Ovary (tissue), 9 donors: ENCODE results near the gene KMO. TPM values are rescaled to one million over a fixed set of nuclear protein-coding genes. Genes with fewer than 3 reads are reported as not detected.

Experiments used
- DNase-seq, 5 donors: peaks; one replicate each; pipeline ENCODE4 v3.0.0-alpha.2; 2019 to 2020
- H3K27ac ChIP-seq, 2 donors: fragments of 200-600 bp; one replicate each; pipeline versions ENCODE4 v1.5.1 to v1.8.0; 2019 to 2022
- H3K27me3 ChIP-seq: fragments of 200-600 bp; one replicate; pipeline ENCODE4 v1.8.0; 2022
- H3K36me3 ChIP-seq: fragments of 200-600 bp; sonication (generic); one replicate; pipeline ENCODE4 v1.5.1; 2019
- H3K4me1 ChIP-seq: one replicate; pipeline ENCODE4 v1.8.1; 2013; ENCODE audit warnings: mild to moderate bottlenecking, moderate library complexity; ENCODE audit not compliant: insufficient read depth
- H3K4me3 ChIP-seq: fragments of 200-600 bp; sonication (generic); one replicate; pipeline ENCODE4 v1.5.1; 2017
- H3K9me3 ChIP-seq, 2 donors: fragments of 200-600 bp in 1 of 2; sonication (generic) in 1 of 2; one replicate each; pipeline versions ENCODE4 v1.5.1 to v1.8.1; 2013 to 2019; ENCODE audit warnings: mild to moderate bottlenecking in 1 of 2, moderate library complexity in 1 of 2
- CTCF ChIP-seq, 3 donors: fragments of 450-650 bp in 2 of 3; fragments of 200-600 bp in 1 of 3; IDR thresholded peaks; one replicate each; pipeline versions ENCODE4 v1.5.1 to v1.8.0; 2016 to 2022; ENCODE audit warnings: antibody characterized with exemption in 3 of 3, mild to moderate bottlenecking in 1 of 3
- EP300 ChIP-seq: sonication (generic); formaldehyde crosslinking; IDR thresholded peaks from one replicate; pipeline ENCODE4 v1.6.1; 2017; ENCODE audit warnings: antibody characterized with exemption
- POLR2A ChIP-seq: fragments of 450-650 bp; IDR thresholded peaks from one replicate; pipeline ENCODE4 v1.6.1; 2017; ENCODE audit warnings: antibody characterized with exemption, mild to moderate bottlenecking, moderate library complexity
- WGBS, 3 donors: extraction: QIAGEN DNeasy Blood & Tissue Kit in 1 of 3; methylation state at CpG; one replicate each; pipeline versions ENCODE4 v1.1.5 to v1.1.7; 2013 to 2017; 5-methylcytosine and 5-hydroxymethylcytosine counted together
- intact Hi-C, 4 donors: fragments of 100-400 bp; cut with DNase I; formaldehyde crosslinking; loops; one replicate each; pipeline versions ENCODE4 v1.11.0 to v1.15.1; 2022 to 2023
- polyA plus RNA-seq, 2 donors: library from polyadenylated mRNA; stranded (reverse); fragments of 200-250 nt in 1 of 2; fragments of 350-450 nt in 1 of 2; fragmentation: Illumina TruSeq in 1 of 2; extraction: RNeasy Lipid Tissue Mini Kit (QIAGEN cat#74804) in 1 of 2; gene quantifications; one replicate each; pipeline ENCODE4 v1.2.3, GENCODE V29; 2013 to 2014
- total RNA-seq, 7 donors: library from RNA; depleted of rRNA in 2 of 7; stranded (reverse); fragments of >200 nt in 2 of 7; fragmentation: NEBNext Ultra II Directional in 3 of 7; extraction: Animal tissue kit (Norgen Biotek cat#: 25700) in 3 of 7; gene quantifications; one replicate each; pipeline versions ENCODE4 v1.1.0 to v1.2.4, GENCODE V29; 2016 to 2023
- donor health status: DM: no; HTN: no; CAD: no; lungs with moderate emphysema.
- donor health status: DM: no; HTN: no; CAD: no.
- donor health status: Bipolar disorder and iron deficiency.
- donor health status: DM: yes; HTN: yes; CAD: no.
- donor health status: DM: no; HTN: no; CAD: no.
- donor health status: DM: yes; HTN: yes; CAD: no.

The KMO gene
- total and polyA plus RNA-seq, 9 donors, result 0.12 to 2.0 (median 0.43) TPM; not detected in 1

- WGBS, 3 donors, result 81 to 83% (median 82%) methylated on average over 5 of the region's 5 CpGs
- no peak overlapping the region for H3K27ac ChIP-seq
- TF ChIP-seq CTCF (IDR thresholded peaks at IDR 0.05) (no peak), POLR2A (no peak), EP300 (no peak)
- no peaks in the 10 kb centered on the region for H3K4me1 ChIP-seq
- DNase-seq, result no peak
- H3K27me3 ChIP-seq, result no peaks in the 10 kb centered on the region
- intact Hi-C loops, result no loop called here
- no peak overlapping the region for H3K4me3 ChIP-seq
- H3K36me3 ChIP-seq, result no peaks in the 10 kb centered on the region
- H3K9me3 ChIP-seq, result no peaks in the 10 kb centered on the region
Observed at GRCh38 chr1:241631674-241632073, 99.5 kb downstream of the KMO start.

- no peak for DNase-seq
- TF ChIP-seq EP300 (no peak), CTCF (IDR thresholded peaks at IDR 0.05) (no peak), POLR2A (no peak)
- Histone ChIP-seq H3K9me3 (no peaks in the 10 kb centered on the region), H3K4me3 (no peak overlapping the region), H3K27ac (no peak overlapping the region), H3K27me3 (no peaks in the 10 kb centered on the region), H3K4me1 (peaks cover 6% of the 10 kb centered on the region), H3K36me3 (no peaks in the 10 kb centered on the region)
- intact Hi-C loops, result no loop called here
- 94 to 97% (median 96%) methylated on average over 3 of the region's 3 CpGs for WGBS, 3 donors
Observed at GRCh38 chr1:241632987-241633386, 100.8 kb downstream of the KMO start.

GRCh38 chr1:241635556-241636152 is 103.5 kb downstream of the KMO start:
- H3K27me3 ChIP-seq, result no peaks in the 10 kb centered on the region
- H3K4me3 ChIP-seq, result no peak overlapping the region
- TF ChIP-seq CTCF (IDR thresholded peaks at IDR 0.05) (no peak), POLR2A (no peak)
- peaks cover 6% of the 10 kb centered on the region for H3K4me1 ChIP-seq
- no peaks in the 10 kb centered on the region for H3K9me3 ChIP-seq
- H3K27ac ChIP-seq, result no peak overlapping the region
- intact Hi-C loops, result no loop called here
- 89 to 92% (median 90%) methylated on average over 4 of the region's 4 CpGs for WGBS, 3 donors
- DNase-seq, result no peak
- H3K36me3 ChIP-seq, result no peaks in the 10 kb centered on the region

GRCh38 chr1:241636291-241636690 is 104.1 kb downstream of the KMO start:
- DNase-seq, result no peak
- H3K4me1 ChIP-seq, result peaks cover 6% of the 10 kb centered on the region
- WGBS, 3 donors, result 17 to 38% (median 29%) methylated on average over 1 of the region's 1 CpG
- no peaks in the 10 kb centered on the region for H3K9me3 ChIP-seq
- TF ChIP-seq CTCF (IDR thresholded peaks at IDR 0.05) (no peak), POLR2A (no peak), EP300 (no peak)
- intact Hi-C loops, result no loop called here
- H3K4me3 ChIP-seq, result no peak overlapping the region
- no peaks in the 10 kb centered on the region for H3K36me3 ChIP-seq
- no peak overlapping the region for H3K27ac ChIP-seq
- H3K27me3 ChIP-seq, result no peaks in the 10 kb centered on the region
